ENCODE measurements around the gene SIGLEC8. TPM values are rescaled to one million over a fixed set of nuclear protein-coding genes. Genes with fewer than 3 reads are reported as not detected.
"Not testable (repeated sequence)": the region's sequence is repeated elsewhere in the genome, so short reads cannot be mapped to it uniquely, and the experiment has no call there.

Gene SIGLEC8
- total RNA-seq, 4 donors from 2014 or later = 0.45 to 0.49 TPM; not detected in 2

- H3K4me3 ChIP-seq (replicated peaks in 1 of 3) = no peak overlapping the region
- H3K9me3 ChIP-seq = no peaks in the 10 kb centered on the region
- H3K4me1 ChIP-seq = no peaks in the 10 kb centered on the region
- no peaks in the 10 kb centered on the region for H3K27me3 ChIP-seq
- 63 to 66% methylated on average over 3 of the region's 3 CpGs for WGBS, 2 donors
- H3K36me3 ChIP-seq = no peaks in the 10 kb centered on the region
- TF ChIP-seq POLR2A (IDR thresholded peaks at IDR 0.05) (no peak), CTCF (IDR thresholded peaks at IDR 0.05) (no peak)
- H3K27ac ChIP-seq = no peak overlapping the region
- intact Hi-C loops (cut with DNase I) = no loop called here
- DNase-seq = no peak
Measured at GRCh38 chr19:51427201-51427600, 31.1 kb downstream of the SIGLEC8 start.

GRCh38 chr19:51422053-51422448 is 36.2 kb downstream of the SIGLEC8 start:
- peak; percentile 65 to 97 (median 81) for TF ChIP-seq CTCF (IDR thresholded peaks at IDR 0.05)
- no peak for TF ChIP-seq POLR2A (IDR thresholded peaks at IDR 0.05)
- peak; percentile 71 to 78 for DNase-seq
- no peaks in the 10 kb centered on the region for H3K36me3 ChIP-seq
- intact Hi-C loops (cut with DNase I) = no loop called here
- H3K27me3 ChIP-seq = no peaks in the 10 kb centered on the region
- H3K4me1 ChIP-seq = no peaks in the 10 kb centered on the region
- no peak overlapping the region for H3K4me3 ChIP-seq (replicated peaks in 1 of 3)
- 12 to 23% methylated on average over 8 to 19 of the region's 19 CpGs for WGBS, 2 donors
- no peaks in the 10 kb centered on the region for H3K9me3 ChIP-seq
- H3K27ac ChIP-seq = no peak overlapping the region

- Histone ChIP-seq H3K9me3 (no peaks in the 10 kb centered on the region), H3K27ac (no peak overlapping the region), H3K4me1 (no peaks in the 10 kb centered on the region), H3K36me3 (no peaks in the 10 kb centered on the region), H3K27me3 (no peaks in the 10 kb centered on the region), H3K4me3 (replicated peaks in 1 of 3) (no peak overlapping the region)
- 14 to 18% methylated on average over 31 to 33 of the region's 39 CpGs for WGBS, 2 donors
- DNase-seq = no peak
- intact Hi-C loops (cut with DNase I) = no loop called here
- TF ChIP-seq CTCF (IDR thresholded peaks at IDR 0.05) (no peak), POLR2A (IDR thresholded peaks at IDR 0.05) (no peak)
Measured at GRCh38 chr19:51421229-51422052, 36.8 kb downstream of the SIGLEC8 start.

- 86 to 87% methylated on average over 11 of the region's 11 CpGs for WGBS, 2 donors
- H3K9me3 ChIP-seq; DNase-seq; H3K36me3 ChIP-seq; H3K27ac ChIP-seq; intact Hi-C loops (cut with DNase I); H3K4me3 ChIP-seq (replicated peaks in 1 of 3); H3K27me3 ChIP-seq; H3K4me1 ChIP-seq: not testable (repeated sequence)
Measured at GRCh38 chr19:51420511-51420910, 37.7 kb downstream of the SIGLEC8 start.

GRCh38 chr19:51418707-51419106 is 39.5 kb downstream of the SIGLEC8 start:
- H3K4me3 ChIP-seq (replicated peaks in 1 of 3) = no peak overlapping the region
- no peaks in the 10 kb centered on the region for H3K9me3 ChIP-seq
- DNase-seq = no peak
- 86% methylated on average over 2 of the region's 2 CpGs for WGBS, 2 donors
- H3K27me3 ChIP-seq = no peaks in the 10 kb centered on the region
- intact Hi-C loops (cut with DNase I) = no loop called here
- H3K4me1 ChIP-seq = no peaks in the 10 kb centered on the region
- TF ChIP-seq CTCF (IDR thresholded peaks at IDR 0.05) (no peak), POLR2A (IDR thresholded peaks at IDR 0.05) (no peak)
- H3K27ac ChIP-seq = no peak overlapping the region
- H3K36me3 ChIP-seq = no peaks in the 10 kb centered on the region
